HG02852 (cell line): Measurements from ENCODE around the gene ZNF212.
"Not testable (repeated sequence)": the region's sequence is repeated elsewhere in the genome, so short reads cannot be mapped to it uniquely, and the experiment has no call there.

Source experiments
- ATAC-seq: cut with Tn5 transposase; IDR thresholded peaks from one replicate; pipeline ENCODE4 v1.9.1; 2021; ENCODE audit warnings: mild to moderate bottlenecking, moderate library complexity; ENCODE audit not compliant: unreplicated experiment

Gene ZNF212

GRCh38 chr7:149251518-149251917, 12.1 kb downstream of the ZNF212 start:
- ATAC-seq, result not testable (repeated sequence)

GRCh38 chr7:149252378-149252777, 12.9 kb downstream of the ZNF212 start:
- no peak for ATAC-seq

- no peak for ATAC-seq
Measured at GRCh38 chr7:149253665-149254064, 14.2 kb downstream of the ZNF212 start.

GRCh38 chr7:149254181-149254858, 14.9 kb downstream of the ZNF212 start:
- no peak for ATAC-seq

GRCh38 chr7:149255174-149255573, 15.7 kb downstream of the ZNF212 start:
- ATAC-seq, result no peak

- ATAC-seq, result no peak
Measured at GRCh38 chr7:149256568-149256967, 17.1 kb downstream of the ZNF212 start.

GRCh38 chr7:149257146-149257545, 17.7 kb downstream of the ZNF212 start:
- no peak for ATAC-seq

GRCh38 chr7:149261316-149261828, 21.9 kb downstream of the ZNF212 start:
- ATAC-seq, result peak; percentile 10

GRCh38 chr7:149261829-149262617, 22.6 kb downstream of the ZNF212 start, which contains the start of gene ZNF783:
Gene ZNF783 (plus strand): TSS chr7:149262196. CDS start chr7:149262334, 138 bp downstream.
- ATAC-seq, result peak; percentile 86

GRCh38 chr7:149266451-149266850, 27.0 kb downstream of the ZNF212 start:
- no peak for ATAC-seq

- no peak for ATAC-seq
Measured at GRCh38 chr7:149267733-149268132, 28.3 kb downstream of the ZNF212 start.

- not testable (repeated sequence) for ATAC-seq
Measured at GRCh38 chr7:149274424-149274823, 35.0 kb downstream of the ZNF212 start.

GRCh38 chr7:149277871-149278270, 38.4 kb downstream of the ZNF212 start:
- no peak for ATAC-seq

- ATAC-seq, result no peak
Measured at GRCh38 chr7:149278396-149278795, 38.9 kb downstream of the ZNF212 start.

GRCh38 chr7:149279111-149279743, 39.8 kb downstream of the ZNF212 start:
- no peak for ATAC-seq

GRCh38 chr7:149280151-149280550, 40.7 kb downstream of the ZNF212 start:
- no peak for ATAC-seq

GRCh38 chr7:149280661-149281507, 41.4 kb downstream of the ZNF212 start:
- ATAC-seq, result no peak

GRCh38 chr7:149281508-149282330, 42.3 kb downstream of the ZNF212 start:
- no peak for ATAC-seq

- ATAC-seq, result no peak
Measured at GRCh38 chr7:149282331-149282655, 42.8 kb downstream of the ZNF212 start.

- no peak for ATAC-seq
Measured at GRCh38 chr7:149283321-149283720, 43.9 kb downstream of the ZNF212 start.
